PC-9 (cell line): ENCODE results near the gene FXYD6. TPM values are rescaled to one million over a fixed set of nuclear protein-coding genes. Genes with fewer than 3 reads are reported as not detected.

Source experiments
- BruUV-seq: library from RNA; stranded (reverse); fragments of 400-500 nt; replicated peaks from 2 replicates; lab custom pipeline; 2021; lab: Mats Ljungman, UMichigan
- CTCF ChIA-PET: fragments of 300-600 bp; sonication (Branson Sonifier 250); formaldehyde crosslinking; loops from one replicate; lab custom pipeline; 2022; ENCODE audit warnings: antibody characterized with exemption; lab: Charles Lee
- POLR2A ChIA-PET: fragments of 300-600 bp; sonication (Branson Sonifier 250); formaldehyde crosslinking; loops from one replicate; lab custom pipeline; 2022; ENCODE audit warnings: antibody characterized with exemption; ENCODE audit not compliant: unreplicated experiment; lab: Charles Lee
- DNase-seq, 2 experiments: peaks; one replicate each; pipeline versions ENCODE4 v3.0.0 to v3.0.0-alpha.2; 2015 to 2022; ENCODE audit warnings: mixed read lengths in 1 of 2
- H2AFZ ChIP-seq: fragments of 200-600 bp; sonication (generic); 2 replicates; pipeline ENCODE4 v1.8.1; 2017; ENCODE audit warnings: antibody characterized with exemption
- H3F3A ChIP-seq: fragments of 200-600 bp; sonication (generic); 2 replicates; pipeline ENCODE4 v1.8.1; 2017; ENCODE audit warnings: antibody characterized with exemption, mild to moderate bottlenecking, low read depth; ENCODE audit not compliant: insufficient read depth
- H3K27ac ChIP-seq: fragments of 200-600 bp; sonication (generic); 2 replicates; pipeline ENCODE4 v1.6.1; 2016; ENCODE audit warnings: mixed run types
- H3K27me3 ChIP-seq: fragments of 200-600 bp; sonication (generic); 2 replicates; pipeline ENCODE4 v1.6.1; 2016; ENCODE audit warnings: low read depth, mixed run types; ENCODE audit not compliant: insufficient read depth
- H3K36me3 ChIP-seq: fragments of 200-600 bp; sonication (generic); 2 replicates; pipeline ENCODE4 v1.6.1; 2016; ENCODE audit warnings: low read depth, mixed run types
- H3K4me1 ChIP-seq: fragments of 200-600 bp; sonication (generic); replicated peaks from 2 replicates; pipeline ENCODE4 v1.6.1; 2016; ENCODE audit warnings: mixed run types; ENCODE audit not compliant: insufficient read depth
- H3K4me2 ChIP-seq: fragments of 200-600 bp; sonication (generic); 2 replicates; pipeline ENCODE4 v1.6.1; 2017; ENCODE audit warnings: mixed run types
- H3K4me3 ChIP-seq: fragments of 200-600 bp; sonication (generic); 2 replicates; pipeline ENCODE4 v1.6.1; 2016; ENCODE audit warnings: mixed run types
- H3K79me2 ChIP-seq: fragments of 200-600 bp; sonication (generic); 2 replicates; pipeline ENCODE4 v1.6.1; 2017; ENCODE audit warnings: low read depth, mixed run types
- H3K9me2 ChIP-seq: fragments of 200-600 bp; sonication (generic); 2 replicates; pipeline ENCODE4 v1.8.1; 2017; ENCODE audit warnings: mild to moderate bottlenecking; ENCODE audit not compliant: insufficient read depth
- H3K9me3 ChIP-seq: fragments of 200-600 bp; sonication (generic); 2 replicates; pipeline ENCODE4 v1.8.1; 2016; ENCODE audit warnings: low read depth; ENCODE audit not compliant: insufficient read depth
- H4K20me1 ChIP-seq: fragments of 200-600 bp; sonication (generic); 2 replicates; pipeline ENCODE4 v1.8.1; 2017; ENCODE audit not compliant: insufficient read depth
- CTCF ChIP-seq: fragments of 200-600 bp; sonication (generic); conservative IDR thresholded peaks from 2 replicates; pipeline ENCODE4 v1.6.1; 2017; ENCODE audit warnings: mixed run types, antibody characterized with exemption, mild to moderate bottlenecking, moderate library complexity
- EZH2 ChIP-seq: fragments of 200-600 bp; sonication (generic); IDR thresholded peaks from 2 replicates; pipeline ENCODE4 v1.8.0; 2017; ENCODE audit warnings: antibody characterized with exemption, low read depth
- intact Hi-C: fragments of 100-400 bp; cut with micrococcal nuclease; formaldehyde crosslinking; loops from one replicate; pipeline ENCODE4 v1.10.0; 2022; ENCODE audit not compliant: unreplicated experiment
- total RNA-seq: library from RNA; stranded (reverse); gene quantifications from 2 replicates; pipeline ENCODE4 v1.2.3, GENCODE V29; 2021

Gene FXYD6
- total RNA-seq, 1 experiment from 2014 or later: 0.20 TPM

DNA sequence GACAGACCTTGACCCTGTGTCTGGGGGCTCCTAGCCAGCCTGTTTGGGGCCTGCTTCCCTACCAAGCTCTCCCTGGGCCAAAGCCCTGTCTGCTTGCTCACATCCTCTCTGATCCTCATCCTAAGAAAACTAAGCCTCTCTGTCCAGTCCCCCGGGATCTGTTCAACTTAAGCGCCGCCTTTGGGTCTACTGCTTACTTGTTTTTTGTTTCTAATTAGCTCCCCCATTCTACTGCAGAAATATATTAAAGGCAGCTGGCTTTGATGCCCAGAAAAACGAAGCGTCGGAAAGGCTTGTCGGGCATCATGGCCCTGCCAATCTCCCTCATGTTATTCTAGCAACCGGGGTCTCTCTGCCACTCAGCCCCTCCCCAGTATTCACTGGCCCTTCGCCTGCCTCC, 82.9 kb downstream of the FXYD6 start:
- Histone ChIP-seq H3K79me2 (no peaks in the 10 kb centered on the region), H3K9me2 (no peaks in the 10 kb centered on the region), H3K9me3 (no peaks in the 10 kb centered on the region), H3K36me3 (no peaks in the 10 kb centered on the region), H3K4me3 (no peak overlapping the region), H4K20me1 (no peaks in the 10 kb centered on the region), H3K27ac (no peak overlapping the region), H2AFZ (no peak overlapping the region), H3K4me2 (no peak overlapping the region), H3K27me3 (peaks cover 80% of the 10 kb centered on the region), H3F3A (no peaks in the 10 kb centered on the region), H3K4me1 (no peaks in the 10 kb centered on the region)
- no TSS peak for BruUV-seq
- no peak for DNase-seq
- TF ChIP-seq CTCF (no peak), EZH2 (no peak)
- ChIA-PET CTCF (interaction anchor here (0.7 kb wide), 1 partner anchor 133 kb away, joined by 3 read pairs; no protein-coding TSS in a partner anchor), POLR2A (no interaction called here)
- intact Hi-C loops: no loop called here

GRCh38 chr11:117792992-117793391, 83.5 kb downstream of the FXYD6 start:
- Histone ChIP-seq H3K9me3 (no peaks in the 10 kb centered on the region), H3K79me2 (no peaks in the 10 kb centered on the region), H2AFZ (no peak overlapping the region), H3F3A (no peaks in the 10 kb centered on the region), H3K36me3 (no peaks in the 10 kb centered on the region), H3K27me3 (peaks cover 81% of the 10 kb centered on the region), H3K27ac (no peak overlapping the region), H3K4me3 (no peak overlapping the region), H3K4me2 (no peak overlapping the region), H3K4me1 (no peaks in the 10 kb centered on the region), H3K9me2 (no peaks in the 10 kb centered on the region), H4K20me1 (no peaks in the 10 kb centered on the region)
- intact Hi-C loops: no loop called here
- BruUV-seq: no TSS peak
- POLR2A ChIA-PET: no interaction called here
- TF ChIP-seq EZH2: no peak
- no peak for TF ChIP-seq CTCF
- DNase-seq: no peak
- CTCF ChIA-PET: interaction anchor here (1.0 kb wide), 1 partner anchor 367 kb away, joined by 3 read pairs; no protein-coding TSS in a partner anchor

DNA sequence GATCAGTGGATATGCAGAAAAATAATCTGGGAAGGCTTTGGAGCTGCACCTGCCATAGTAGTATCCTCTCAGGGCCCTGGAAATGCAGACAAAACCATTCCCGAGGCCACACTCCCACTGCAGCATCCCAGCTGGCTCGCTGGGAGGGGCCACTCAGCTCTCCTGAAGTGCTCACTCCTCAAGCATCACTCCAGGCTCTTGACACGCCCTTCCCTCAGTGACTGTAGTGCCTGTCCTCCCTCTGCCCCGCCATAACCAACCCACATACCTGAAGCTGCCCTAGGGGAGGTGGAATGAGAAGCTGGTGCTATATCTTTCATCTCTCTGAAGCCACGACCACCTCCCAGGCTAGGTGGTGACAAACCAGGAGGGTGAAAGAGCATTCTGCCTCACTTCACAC, 84.2 kb downstream of the FXYD6 start:
- Histone ChIP-seq H3K9me3 (no peaks in the 10 kb centered on the region), H4K20me1 (no peaks in the 10 kb centered on the region), H3K79me2 (no peaks in the 10 kb centered on the region), H3K4me1 (no peaks in the 10 kb centered on the region), H3K4me3 (no peak overlapping the region), H2AFZ (no peak overlapping the region), H3K27me3 (peaks cover 84% of the 10 kb centered on the region), H3K36me3 (no peaks in the 10 kb centered on the region), H3K9me2 (no peaks in the 10 kb centered on the region), H3F3A (no peaks in the 10 kb centered on the region), H3K27ac (no peak overlapping the region), H3K4me2 (no peak overlapping the region)
- intact Hi-C loops: no loop called here
- POLR2A ChIA-PET: no interaction called here
- TF ChIP-seq EZH2 (no peak), CTCF (no peak)
- CTCF ChIA-PET: interaction anchor here (1.0 kb wide), 1 partner anchor 366 kb away, joined by 3 read pairs; no protein-coding TSS in a partner anchor
- BruUV-seq: no TSS peak
- DNase-seq: no peak
